GM18868 (cell line): ENCODE measurements around the gene RNF223.
"Not testable (repeated sequence)": the region's sequence is repeated elsewhere in the genome, so short reads cannot be mapped to it uniquely, and the experiment has no call there.

Experiments
- ATAC-seq: cut with Tn5 transposase; IDR thresholded peaks from one replicate; pipeline ENCODE4 v1.9.1; 2021; ENCODE audit warnings: mild to moderate bottlenecking, moderate library complexity; ENCODE audit not compliant: unreplicated experiment

Gene RNF223

GRCh38 chr1:1031659-1032235 is 42.4 kb downstream of the RNF223 start:
- ATAC-seq, result no peak

- ATAC-seq, result not testable (repeated sequence)
Observed at GRCh38 chr1:1030867-1031658, 43.0 kb downstream of the RNF223 start.

- ATAC-seq, result no peak
Observed at GRCh38 chr1:1027791-1028190, 46.3 kb downstream of the RNF223 start.

- no peak for ATAC-seq
Observed at GRCh38 chr1:1026599-1027413, 47.3 kb downstream of the RNF223 start.

- no peak for ATAC-seq
Observed at GRCh38 chr1:1025730-1026129, 48.4 kb downstream of the RNF223 start.

GRCh38 chr1:1024771-1025699 is 49.1 kb downstream of the RNF223 start:
- ATAC-seq, result no peak

DNA sequence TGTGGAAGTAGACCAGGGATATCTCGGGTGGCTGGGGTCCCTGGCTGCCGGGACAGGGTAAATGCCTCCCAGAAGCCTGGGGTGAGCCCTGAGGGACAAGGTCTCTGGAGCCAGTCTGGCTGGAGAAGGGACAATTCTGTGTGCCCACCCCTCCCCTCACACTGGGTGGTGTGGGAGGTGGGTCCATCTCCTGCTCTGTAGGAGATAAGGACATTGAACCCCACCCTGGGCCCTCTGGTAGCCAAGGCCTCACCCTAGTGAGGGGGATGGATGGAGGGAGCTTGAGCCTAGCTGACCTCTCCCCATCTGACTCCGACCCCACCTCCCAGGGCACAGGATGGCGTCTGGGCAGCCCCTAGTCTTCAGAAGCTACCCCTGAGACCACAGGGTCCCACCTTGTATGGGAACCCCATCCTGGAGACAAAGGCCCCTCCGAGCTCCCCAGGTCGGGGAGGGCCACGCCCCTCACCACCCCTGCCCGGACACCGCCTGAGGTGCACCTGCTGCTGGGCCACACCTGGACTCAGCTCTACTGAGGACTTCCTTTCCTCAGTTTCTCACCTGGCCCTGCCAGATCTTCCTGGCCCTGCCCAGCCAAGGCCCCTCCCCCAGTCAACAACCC is 49.8 kb downstream of the RNF223 start:
- no peak for ATAC-seq

DNA sequence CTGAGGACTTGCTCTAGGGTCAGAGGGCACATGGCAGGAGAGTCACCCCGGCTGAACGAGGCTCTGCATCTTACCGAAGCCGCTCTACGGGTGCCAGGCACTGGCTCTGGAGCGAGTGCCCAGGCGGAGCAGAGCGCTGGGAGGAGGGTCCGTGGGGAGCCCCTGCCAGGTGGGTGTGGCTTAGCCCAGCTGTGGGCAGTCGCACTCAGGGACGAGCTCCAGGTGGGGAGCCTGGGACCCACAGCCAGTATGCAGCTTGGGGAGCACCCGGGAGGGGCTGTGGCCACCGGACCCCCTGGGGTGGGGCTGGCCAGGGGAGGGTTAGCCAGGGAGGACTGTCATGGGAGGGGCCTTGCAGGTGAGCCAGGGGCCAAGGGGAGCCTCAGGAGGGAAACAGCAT is 50.4 kb downstream of the RNF223 start:
- ATAC-seq, result no peak

DNA sequence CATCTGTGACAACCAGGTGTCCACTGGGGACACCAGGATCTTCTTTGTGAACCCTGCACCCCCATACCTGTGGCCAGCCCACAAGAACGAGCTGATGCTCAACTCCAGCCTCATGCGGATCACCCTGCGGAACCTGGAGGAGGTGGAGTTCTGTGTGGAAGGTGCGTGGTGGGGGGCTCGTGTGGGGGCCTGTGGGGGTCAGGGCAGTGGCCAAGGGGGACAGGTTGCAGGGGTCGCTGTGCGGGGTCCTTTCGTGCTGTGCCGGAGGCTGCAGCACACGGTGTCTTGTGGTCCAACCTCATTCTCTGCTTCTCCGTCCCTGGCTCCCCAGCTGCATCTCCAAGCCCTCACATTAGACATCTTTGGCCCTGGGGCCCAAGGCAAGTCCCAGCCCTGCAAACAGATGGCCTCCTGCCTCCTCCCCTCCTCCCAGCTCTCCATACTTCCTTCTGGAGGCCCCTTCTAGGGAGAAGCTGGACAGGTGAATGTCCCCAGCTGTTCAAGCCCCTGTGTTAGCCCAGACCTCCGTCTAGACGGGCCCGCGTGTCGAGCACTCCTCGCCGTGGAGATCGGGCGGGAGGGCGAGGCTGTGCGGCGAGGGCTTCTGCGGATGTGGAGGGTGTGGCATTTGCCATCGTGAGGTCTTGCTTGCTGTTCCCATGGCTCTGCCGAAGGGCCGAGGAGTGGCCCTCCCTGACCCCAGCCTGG is 51.6 kb downstream of the RNF223 start:
- ATAC-seq, result no peak

DNA sequence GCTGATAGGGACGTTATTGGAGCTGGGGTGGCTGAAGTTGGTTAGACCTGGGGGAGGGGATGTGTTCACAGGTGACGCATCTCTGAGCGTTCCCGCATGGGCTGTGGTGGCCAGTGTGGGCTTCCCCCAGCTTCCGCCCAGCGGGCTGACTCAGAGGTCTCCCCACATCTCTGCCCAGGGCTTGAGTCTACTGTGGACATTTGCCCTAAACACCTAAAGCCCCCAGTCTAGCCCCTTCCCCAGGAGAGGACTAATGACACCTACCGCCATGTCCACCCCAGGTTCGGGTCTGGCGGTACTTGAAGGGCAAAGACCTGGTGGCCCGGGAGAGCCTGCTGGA is 52.2 kb downstream of the RNF223 start:
- no peak for ATAC-seq

DNA sequence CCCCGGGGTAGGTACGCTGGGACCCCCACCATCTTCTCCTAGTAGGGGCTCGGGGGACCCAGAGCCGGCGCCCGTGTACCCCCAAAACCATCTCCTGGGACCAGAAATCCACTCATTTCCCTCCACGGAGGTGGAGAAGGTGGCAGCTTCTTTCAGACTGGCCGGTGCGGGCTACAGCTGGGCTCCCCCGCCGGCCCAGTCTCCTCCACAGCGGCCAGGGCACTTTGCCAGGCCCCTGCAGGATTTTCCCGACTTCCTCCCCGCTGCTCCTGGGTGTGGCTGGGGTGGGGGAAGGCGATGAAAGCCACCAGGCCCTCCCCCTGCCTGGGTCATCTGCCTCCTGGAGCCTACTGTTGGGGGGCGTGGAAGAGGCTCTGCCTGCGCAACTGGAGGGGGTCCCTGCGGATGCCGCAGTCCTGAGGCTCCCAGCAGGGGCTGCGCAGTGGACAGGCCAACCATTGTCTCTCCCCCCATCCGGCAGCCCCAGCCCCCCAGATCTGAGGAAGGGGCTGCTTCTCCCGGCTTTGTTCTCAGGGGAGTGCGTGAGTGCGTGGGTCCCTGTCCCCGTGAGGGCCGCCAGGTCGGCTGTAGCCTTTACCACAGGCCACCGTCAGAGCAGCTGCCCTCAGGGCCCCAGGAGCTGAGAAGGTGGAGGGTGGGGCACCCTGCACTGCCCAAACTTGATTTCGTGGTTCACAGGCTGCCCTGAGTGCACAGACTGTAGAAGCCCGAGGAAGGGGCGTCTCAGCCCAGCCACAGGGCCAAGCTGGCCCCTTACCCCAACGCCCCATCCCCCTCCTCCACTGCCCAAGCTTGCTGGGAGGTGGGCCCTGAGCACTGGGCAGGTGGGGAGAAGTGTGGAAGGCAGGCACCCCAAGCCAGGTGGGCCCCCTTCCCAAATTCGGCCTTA is 52.8 kb downstream of the RNF223 start:
- ATAC-seq, result no peak
